Activated naive CD4-positive, alpha-beta T cell treated with anti-CD3 and anti-CD28 coated beads for 36 hours (primary cell): Measurements from ENCODE around the gene SESTD1. TPM values are rescaled to one million over a fixed set of nuclear protein-coding genes. Genes with fewer than 3 reads are reported as not detected.

Experiments
- CTCF ChIA-PET: fragments of 350-600 bp; sonication (Branson Sonifier 250); formaldehyde crosslinking; loops from one replicate; lab custom pipeline; 2021; ENCODE audit warnings: antibody characterized with exemption; lab: Charles Lee
- DNase-seq: peaks from one replicate; pipeline ENCODE4 v3.0.0-alpha.2; 2020
- H3K27ac Mint-ChIP-seq: one replicate; pipeline ENCODE4 v1.8.0; 2021; ENCODE audit warnings: mild to moderate bottlenecking, mixed read lengths
- H3K27me3 Mint-ChIP-seq: one replicate; pipeline ENCODE4 v1.8.0; 2021; ENCODE audit warnings: low read depth, mixed read lengths
- H3K36me3 Mint-ChIP-seq: one replicate; pipeline ENCODE4 v1.8.0; 2021; ENCODE audit warnings: low read depth, mixed read lengths
- H3K4me1 Mint-ChIP-seq: one replicate; pipeline ENCODE4 v1.8.0; 2021; ENCODE audit warnings: low read depth, mixed read lengths
- H3K4me3 Mint-ChIP-seq: one replicate; pipeline ENCODE4 v1.8.0; 2021; ENCODE audit warnings: mild to moderate bottlenecking, moderate library complexity, mixed read lengths
- H3K9me3 Mint-ChIP-seq: one replicate; pipeline ENCODE4 v1.8.0; 2021; ENCODE audit warnings: mixed read lengths
- intact Hi-C: fragments of 100-400 bp; cut with micrococcal nuclease; formaldehyde crosslinking; loops from one replicate; pipeline ENCODE4 v1.15.1; 2023
- total RNA-seq, 2 experiments: library from RNA; stranded (reverse); gene quantifications; one replicate each; pipeline ENCODE4 v1.2.3, GENCODE V29; 2021

Gene SESTD1
- total RNA-seq, 2 experiments from 2014 or later = 11.3 to 12.4 TPM

DNA sequence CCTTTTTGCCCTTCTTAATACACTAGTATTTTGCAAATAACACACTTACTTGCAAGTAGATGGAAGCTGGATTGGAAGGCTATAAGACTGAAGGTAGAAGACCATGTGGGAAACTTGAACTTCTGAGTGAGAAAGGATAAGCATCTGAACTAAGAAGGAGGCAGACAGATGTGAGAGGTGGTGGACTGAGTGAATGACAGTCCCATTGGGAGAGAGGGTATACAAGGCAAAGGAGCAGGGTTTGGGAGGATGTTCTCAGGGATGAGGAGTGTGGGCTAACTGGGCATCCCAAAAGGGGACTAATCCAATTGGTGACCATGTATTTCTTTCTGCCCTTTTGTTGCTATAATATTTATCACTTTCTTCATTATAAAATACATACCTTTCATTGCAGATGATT lies 20.4 kb upstream of the SESTD1 start:
- intact Hi-C loops = no loop called here
- Mint-ChIP-seq H3K27me3 (no peaks in the 10 kb centered on the region), H3K27ac (no peak overlapping the region), H3K4me3 (no peak overlapping the region), H3K9me3 (no peaks in the 10 kb centered on the region), H3K36me3 (no peaks in the 10 kb centered on the region), H3K4me1 (no peaks in the 10 kb centered on the region)
- DNase-seq = no peak
- CTCF ChIA-PET = no interaction called here

DNA sequence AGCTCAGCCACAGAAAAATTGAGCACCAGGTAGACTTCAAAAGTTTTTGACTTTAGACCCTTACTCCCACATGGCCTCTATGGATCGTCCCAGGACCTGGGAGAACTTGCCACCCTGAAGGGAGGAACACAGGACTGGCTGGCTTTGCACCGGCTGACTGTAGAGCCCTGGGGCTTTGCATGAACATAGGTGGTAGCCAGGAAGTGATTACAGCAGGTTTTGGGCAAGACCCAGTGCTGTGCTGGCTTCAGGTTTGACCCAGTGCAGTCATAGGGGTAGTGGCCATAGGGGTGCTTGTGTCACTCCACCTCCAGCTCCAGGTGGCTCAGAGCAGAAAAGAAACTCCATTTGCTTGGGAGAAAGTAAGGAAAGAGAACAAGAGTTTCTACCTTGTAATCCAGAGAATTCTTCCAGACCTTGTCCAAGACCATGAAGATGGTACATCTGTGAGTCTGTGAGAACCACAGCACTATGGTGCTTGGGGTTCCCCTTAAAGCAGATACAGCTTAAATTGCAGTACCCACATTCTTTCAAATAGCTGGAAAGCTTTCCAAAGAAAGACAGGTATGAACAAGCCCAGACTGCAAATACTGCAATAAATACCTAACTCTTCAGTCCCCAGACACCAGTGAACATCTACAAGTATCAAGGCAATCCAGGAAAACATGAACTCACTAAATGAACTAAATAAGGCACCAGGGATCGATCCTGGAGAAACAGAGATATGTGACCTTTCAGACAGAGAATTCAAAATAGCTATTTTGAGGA lies 13.0 kb upstream of the SESTD1 start:
- H3K36me3 Mint-ChIP-seq = no peaks in the 10 kb centered on the region
- DNase-seq = no peak
- no peak overlapping the region for H3K27ac Mint-ChIP-seq
- intact Hi-C loops = no loop called here
- H3K9me3 Mint-ChIP-seq = no peaks in the 10 kb centered on the region
- H3K4me1 Mint-ChIP-seq = no peaks in the 10 kb centered on the region
- CTCF ChIA-PET = interaction anchor here (0.6 kb wide), 1 partner anchor 939 kb away, joined by 3 read pairs; no protein-coding TSS in a partner anchor
- no peak overlapping the region for H3K4me3 Mint-ChIP-seq
- no peaks in the 10 kb centered on the region for H3K27me3 Mint-ChIP-seq

DNA sequence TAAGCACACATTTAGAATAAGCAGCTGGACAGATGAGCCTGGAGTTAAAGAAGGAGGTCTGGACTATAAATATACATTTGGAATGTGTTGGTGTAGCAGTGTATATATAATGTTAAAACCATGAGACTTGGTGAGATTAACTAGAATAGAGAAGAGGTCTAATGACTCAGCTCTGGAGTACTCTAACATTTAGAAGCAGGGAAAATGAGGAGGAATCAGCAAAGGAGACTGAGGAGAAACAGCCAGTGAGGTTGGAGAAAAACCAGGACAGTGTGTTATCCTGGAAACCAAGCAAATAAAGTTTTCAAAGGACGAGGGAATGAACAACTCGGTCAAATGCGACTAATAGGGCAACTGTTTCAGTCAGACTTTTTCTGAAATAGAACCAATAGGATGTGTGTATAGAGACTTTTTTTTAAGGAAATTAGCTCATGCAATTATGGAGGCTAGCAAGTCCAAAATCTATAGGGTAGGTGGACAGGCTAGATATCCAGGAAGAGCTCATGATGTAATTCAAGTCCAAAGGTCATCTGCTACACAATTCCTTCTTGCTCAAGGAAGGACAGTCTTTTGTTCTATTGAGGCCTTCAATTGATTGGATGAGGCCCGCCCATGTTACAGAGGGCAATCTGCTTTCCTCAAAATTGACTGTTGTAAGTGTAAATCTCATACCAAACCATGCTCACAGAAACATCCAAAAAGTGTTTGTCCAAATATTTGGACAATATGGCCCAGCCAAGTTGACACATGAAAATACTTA lies 10.8 kb upstream of the SESTD1 start:
- no peak for DNase-seq
- Mint-ChIP-seq H3K4me1 (no peaks in the 10 kb centered on the region), H3K36me3 (no peaks in the 10 kb centered on the region), H3K27ac (no peak overlapping the region), H3K9me3 (no peaks in the 10 kb centered on the region), H3K27me3 (no peaks in the 10 kb centered on the region), H3K4me3 (no peak overlapping the region)
- CTCF ChIA-PET = interaction anchor here (0.6 kb wide), 1 partner anchor 792 kb away, joined by 4 read pairs; no protein-coding TSS in a partner anchor
- intact Hi-C loops = no loop called here

DNA sequence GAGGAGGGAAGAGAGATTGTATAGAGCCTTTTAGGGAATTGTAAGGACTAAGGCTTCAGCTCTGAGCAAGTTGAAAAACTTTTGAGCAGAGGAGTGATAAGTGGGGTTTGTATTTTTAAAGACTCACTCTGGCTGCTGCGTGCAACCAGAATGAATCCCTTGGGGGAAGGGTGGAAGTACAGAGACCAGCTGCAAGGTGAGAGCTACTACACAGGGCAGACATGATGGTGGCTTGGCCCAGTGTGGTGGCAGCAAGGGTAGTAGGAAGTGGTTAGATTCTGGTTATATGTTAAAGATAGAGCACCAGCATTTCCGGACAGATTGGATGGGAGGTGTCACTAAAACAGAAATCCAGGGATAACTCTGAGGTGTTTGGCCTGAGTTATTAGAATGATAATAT lies 10.1 kb upstream of the SESTD1 start:
- Mint-ChIP-seq H3K9me3 (no peaks in the 10 kb centered on the region), H3K27ac (no peak overlapping the region), H3K27me3 (no peaks in the 10 kb centered on the region), H3K36me3 (no peaks in the 10 kb centered on the region), H3K4me3 (no peak overlapping the region), H3K4me1 (no peaks in the 10 kb centered on the region)
- CTCF ChIA-PET = interaction anchor here (0.6 kb wide), 1 partner anchor 793 kb away, joined by 4 read pairs; no protein-coding TSS in a partner anchor
- intact Hi-C loops = no loop called here
- DNase-seq = no peak

DNA sequence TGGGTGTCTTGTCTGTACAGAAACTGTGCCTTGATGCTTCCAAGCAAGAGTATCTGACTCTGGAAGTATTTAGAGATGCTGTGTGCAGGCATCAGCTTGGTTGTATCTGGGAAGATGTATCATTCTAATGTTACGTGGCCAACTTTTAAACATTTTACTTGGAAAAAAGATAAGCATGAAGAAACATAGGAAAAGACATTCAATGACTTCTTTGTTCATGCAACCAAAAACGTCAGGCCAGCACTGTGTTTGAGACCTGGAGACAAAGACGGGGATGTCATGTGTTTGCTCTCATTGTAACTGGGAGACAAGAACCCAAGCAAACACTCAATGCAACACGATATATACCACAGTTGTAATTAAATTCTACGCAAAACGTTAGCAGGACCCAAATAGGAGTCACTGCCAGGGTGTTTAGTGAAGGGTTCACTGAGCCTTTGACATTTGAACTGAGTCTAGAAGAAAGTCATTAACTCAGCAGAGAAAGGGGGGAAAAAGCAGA lies 8.9 kb upstream of the SESTD1 start:
- Mint-ChIP-seq H3K4me3 (no peak overlapping the region), H3K36me3 (no peaks in the 10 kb centered on the region), H3K4me1 (no peaks in the 10 kb centered on the region), H3K27ac (no peak overlapping the region), H3K27me3 (peaks cover 2% of the 10 kb centered on the region), H3K9me3 (no peaks in the 10 kb centered on the region)
- no peak for DNase-seq
- intact Hi-C loops = no loop called here
- CTCF ChIA-PET = no interaction called here

DNA sequence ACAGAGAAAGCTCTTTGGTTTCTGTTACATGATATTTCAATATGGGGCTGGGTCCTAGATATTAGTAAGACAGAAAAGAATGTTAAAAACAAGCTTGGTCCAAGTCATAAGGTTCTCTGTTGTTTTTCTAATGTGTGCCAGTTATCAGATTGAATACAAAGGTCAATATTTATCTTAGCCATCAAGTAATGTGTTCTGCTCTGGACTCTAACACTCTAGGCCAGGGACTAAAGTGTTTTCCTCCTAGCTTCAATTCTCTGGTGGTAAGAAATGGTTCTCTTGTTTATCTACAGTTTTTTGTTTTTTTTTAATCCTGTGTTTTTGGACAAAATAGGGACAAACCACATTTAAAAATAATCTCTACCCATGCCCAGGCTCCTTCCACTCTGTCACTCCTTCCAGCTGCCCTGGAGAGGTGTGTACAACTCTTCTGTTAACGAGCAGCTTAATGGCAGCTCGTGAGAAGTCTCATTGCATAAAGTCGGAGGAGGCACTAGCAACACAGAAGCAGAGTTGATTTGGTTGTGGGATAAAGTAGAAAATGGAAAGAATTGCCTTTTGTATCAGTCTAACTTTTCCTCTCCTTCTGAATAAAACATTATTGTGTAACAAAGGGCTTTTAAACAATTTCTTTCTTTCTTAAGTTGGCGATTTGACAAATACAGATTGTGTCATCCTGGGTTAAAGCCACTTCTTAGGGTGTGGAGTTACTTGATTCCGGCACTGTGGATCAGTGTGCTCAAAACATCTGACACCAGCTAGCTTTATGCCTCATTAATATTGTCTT lies 8.0 kb upstream of the SESTD1 start:
- Mint-ChIP-seq H3K36me3 (no peaks in the 10 kb centered on the region), H3K27me3 (peaks cover 2% of the 10 kb centered on the region), H3K27ac (no peak overlapping the region), H3K4me1 (peaks cover 2% of the 10 kb centered on the region), H3K9me3 (no peaks in the 10 kb centered on the region), H3K4me3 (no peak overlapping the region)
- intact Hi-C loops = no loop called here
- DNase-seq = no peak
- CTCF ChIA-PET = no interaction called here

DNA sequence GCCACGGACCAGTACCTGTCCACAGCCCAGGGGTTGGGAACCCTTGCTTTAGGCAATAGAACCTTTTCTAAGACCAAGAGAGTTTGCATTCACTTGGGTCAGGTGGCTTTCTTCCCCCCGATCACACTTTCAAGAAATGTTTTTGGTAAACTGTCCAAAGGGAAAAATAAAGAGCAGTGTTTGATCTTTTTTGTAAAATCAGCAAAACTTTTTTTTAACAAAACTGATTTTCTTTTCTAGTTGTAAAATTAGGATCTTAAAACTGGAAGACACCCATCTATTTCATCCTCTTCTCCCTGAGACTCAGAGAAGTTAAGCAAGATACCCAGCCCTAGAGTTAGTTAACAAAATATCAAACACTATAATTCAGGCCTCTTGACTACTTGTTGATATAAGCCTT lies 6.1 kb upstream of the SESTD1 start:
- DNase-seq = no peak

DNA sequence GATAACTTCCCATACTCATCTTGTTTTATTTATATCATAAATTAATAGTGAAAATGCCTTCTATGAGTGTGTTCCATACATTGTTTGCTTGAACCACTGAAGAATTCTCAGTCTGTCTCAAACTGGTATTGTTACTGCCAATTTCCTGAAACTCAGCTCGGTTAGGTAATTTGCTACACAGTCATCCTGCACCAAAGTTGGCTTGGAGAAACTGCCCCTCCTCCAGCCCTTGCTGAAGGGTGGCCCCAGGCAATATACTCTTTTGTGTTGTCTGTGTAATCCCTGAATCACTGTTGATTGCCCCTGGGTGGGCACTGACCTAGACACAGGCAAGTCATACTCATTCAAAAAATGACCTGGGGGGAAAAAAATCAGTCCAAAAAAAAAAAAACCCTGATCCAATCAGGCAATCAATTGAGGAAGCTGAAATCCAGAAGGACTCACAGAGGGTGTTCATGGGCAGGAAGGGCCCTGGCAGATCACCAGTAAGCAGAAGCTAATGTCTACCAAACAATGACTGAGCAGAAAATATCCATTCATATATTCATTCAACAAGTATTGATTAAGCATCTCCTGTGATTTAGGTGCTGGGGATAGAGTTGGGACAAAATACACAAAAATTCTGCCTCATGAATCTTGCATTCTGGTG lies 3.8 kb upstream of the SESTD1 start:
- DNase-seq = peak; percentile 43
- Mint-ChIP-seq H3K27me3 (peaks cover 22% of the 10 kb centered on the region), H3K4me3 (no peak overlapping the region), H3K36me3 (no peaks in the 10 kb centered on the region), H3K4me1 (peaks cover 14% of the 10 kb centered on the region), H3K9me3 (no peaks in the 10 kb centered on the region), H3K27ac (no peak overlapping the region)
- CTCF ChIA-PET = interaction anchor here (0.5 to 1.0 kb wide), 2 partner anchors 14 to 477 kb away, joined by 3 to 4 read pairs; no protein-coding TSS in a partner anchor
- intact Hi-C loops = loop anchor here (1.0 to 10.0 kb wide), 4 partner anchors 18 to 754 kb away; partner anchors contain the start of gene CWC22

More for the DNA sequence above, 6.1 kb upstream of the SESTD1 start:
- intact Hi-C loops = no loop called here
- Mint-ChIP-seq H3K9me3 (no peaks in the 10 kb centered on the region), H3K27me3 (peaks cover 8% of the 10 kb centered on the region), H3K4me3 (no peak overlapping the region), H3K4me1 (peaks cover 4% of the 10 kb centered on the region), H3K36me3 (no peaks in the 10 kb centered on the region), H3K27ac (no peak overlapping the region)
- CTCF ChIA-PET = interaction anchor here (1.0 kb wide), 1 partner anchor 27 kb away, joined by 3 read pairs; no protein-coding TSS in a partner anchor

DNA sequence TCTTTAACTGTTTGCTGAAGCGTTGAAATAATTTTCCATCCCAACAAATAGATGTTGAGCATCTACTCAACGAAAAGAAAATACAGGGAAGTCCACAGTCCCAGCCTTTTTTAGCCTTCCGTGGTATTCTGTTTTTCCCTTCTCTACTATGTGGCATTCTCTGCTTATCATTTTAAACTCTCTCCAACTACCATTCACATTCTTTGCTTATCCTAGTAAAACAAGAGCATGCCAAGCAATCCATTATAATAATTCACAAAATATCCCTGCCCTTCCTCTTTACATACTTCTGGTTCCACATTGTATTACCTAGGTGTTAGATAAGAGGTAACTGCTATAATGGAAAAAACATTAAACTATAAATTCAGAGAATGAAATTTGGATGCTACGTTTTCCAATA lies 1.6 kb upstream of the SESTD1 start:
- Mint-ChIP-seq H3K36me3 (no peaks in the 10 kb centered on the region), H3K27me3 (peaks cover 29% of the 10 kb centered on the region), H3K9me3 (no peaks in the 10 kb centered on the region), H3K27ac (no peak overlapping the region), H3K4me1 (peaks cover 20% of the 10 kb centered on the region), H3K4me3 (peak overlapping the region; percentile 67)
- DNase-seq = no peak
- CTCF ChIA-PET = no interaction called here
- intact Hi-C loops = loop anchor here (5.0 to 10.0 kb wide), 3 partner anchors 159 to 751 kb away; partner anchors contain the start of gene CWC22

DNA sequence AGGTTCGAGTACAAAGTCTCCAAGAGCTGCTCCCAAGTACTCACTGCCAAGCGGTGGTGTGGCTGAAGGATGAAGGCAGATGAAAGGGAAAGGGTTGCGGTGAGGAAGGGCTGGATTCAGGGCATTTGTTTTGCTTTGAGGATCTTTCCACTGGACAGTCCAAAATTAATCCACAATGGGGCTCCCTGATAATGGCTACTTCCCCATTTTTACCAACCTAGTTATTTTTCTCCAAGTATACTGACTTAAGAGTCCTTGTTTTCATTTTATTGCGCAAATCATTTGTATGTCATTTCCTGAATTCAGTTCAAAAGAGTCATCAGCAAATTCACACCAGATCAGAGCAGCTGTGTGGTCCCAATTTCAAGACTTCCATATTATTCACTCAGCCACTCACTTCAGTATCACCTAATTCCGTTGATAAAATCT lies 464 bp upstream of the SESTD1 start:
- Mint-ChIP-seq H3K27me3 (peaks cover 30% of the 10 kb centered on the region), H3K36me3 (no peaks in the 10 kb centered on the region), H3K4me1 (peaks cover 20% of the 10 kb centered on the region), H3K27ac (peak overlapping the region; percentile 27), H3K9me3 (no peaks in the 10 kb centered on the region), H3K4me3 (peak overlapping the region; percentile 67)
- CTCF ChIA-PET = no interaction called here
- DNase-seq = no peak
- intact Hi-C loops = loop anchor here (5.0 to 10.0 kb wide), 3 partner anchors 158 to 750 kb away; partner anchors contain the start of gene CWC22
